Measurements from ENCODE around the gene ZFP91. TPM values are rescaled to one million over a fixed set of nuclear protein-coding genes. Genes with fewer than 3 reads are reported as not detected.

ZFP91 gene
- total RNA-seq, 1 experiment from 2014 or later, result 80.4 TPM

GRCh38 chr11:58632510-58632909 lies 53.6 kb downstream of the ZFP91 start:
- Histone ChIP-seq H3K36me3 (ENCODE audit: control insufficient read depth, insufficient read depth, low read length) (0 out of 2 replicates have a peak, but pooled peaks cover under 1% of the 10 kb centered on the region), H3K9me3 (ENCODE audit: control insufficient read depth, insufficient read depth, low read depth, low read length) (no peaks in the 10 kb centered on the region), H3K4me1 (ENCODE audit: control insufficient read depth, insufficient read depth, low read length) (no peaks in the 10 kb centered on the region), H3K4me3 (ENCODE audit: low read depth in 2 of 2, low read length in 2 of 2) (no peak overlapping the region), H3K27me3 (ENCODE audit: control insufficient read depth, insufficient read depth, low read length) (no peaks in the 10 kb centered on the region), H3K27ac (ENCODE audit: low read length) (no peak overlapping the region)
- DNase-seq (ENCODE audit: low read depth, low spot score) (no peak), ATAC-seq (no peak)
- TF ChIP-seq POLR2AphosphoS5 (IDR thresholded peaks at IDR 0.05; ENCODE audit: low read depth, low read length), result no peak
- no peak for TF ChIP-seq TCF7L2 (IDR thresholded peaks at IDR 0.05; ENCODE audit: low read depth, low read length)
- no peak for TF ChIP-seq REST (IDR thresholded peaks at IDR 0.05; ENCODE audit: insufficient read depth in 1 of 2, low read depth in 2 of 2, low read length in 1 of 2)
- no peak for TF ChIP-seq SIN3A (IDR thresholded peaks at IDR 0.05; ENCODE audit: borderline replicate concordance, insufficient read depth, low read depth, low read length)
- no peak for TF ChIP-seq CTCF (IDR thresholded peaks at IDR 0.05)
- no TSS peak for BruUV-seq (replicated peaks)
- in situ Hi-C loops (cut with HindIII; ENCODE audit: low pct_unique_long_range_greater_than_20kb, low sequenced_read_pairs), result no loop called here
- POLR2A ChIA-PET, result no interaction called here
- CTCF ChIA-PET, result no interaction called here
- intact Hi-C loops (cut with micrococcal nuclease; ENCODE audit: unreplicated experiment), result no loop called here

DNA sequence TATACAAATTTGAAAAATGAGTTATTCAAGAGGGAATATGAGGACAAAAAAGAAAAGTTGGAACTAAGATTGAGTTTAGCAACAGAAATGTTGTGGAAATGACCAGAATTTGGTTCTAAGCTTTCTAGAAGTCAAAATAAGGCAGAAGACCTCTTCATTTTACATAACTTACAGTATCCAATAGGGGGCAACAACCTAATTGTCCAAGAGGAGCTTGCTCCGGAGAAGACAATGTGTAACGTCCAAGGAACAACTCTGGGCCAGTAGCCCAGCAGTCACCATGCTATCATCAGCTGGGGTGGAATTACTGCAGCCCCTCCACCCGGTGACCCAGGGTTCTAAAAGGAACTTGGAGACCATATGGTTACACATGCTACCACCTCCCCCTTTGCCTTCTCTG lies 57.7 kb downstream of the ZFP91 start:
- BruUV-seq (replicated peaks), result no TSS peak
- Histone ChIP-seq H3K36me3 (ENCODE audit: control insufficient read depth, insufficient read depth, low read length) (no peaks in the 10 kb centered on the region), H3K9me3 (ENCODE audit: control insufficient read depth, insufficient read depth, low read depth, low read length) (no peaks in the 10 kb centered on the region), H3K27ac (ENCODE audit: low read length) (no peak overlapping the region), H3K27me3 (ENCODE audit: control insufficient read depth, insufficient read depth, low read length) (no peaks in the 10 kb centered on the region), H3K4me1 (ENCODE audit: control insufficient read depth, insufficient read depth, low read length) (no peaks in the 10 kb centered on the region), H3K4me3 (ENCODE audit: low read depth in 2 of 2, low read length in 2 of 2) (no peak overlapping the region)
- POLR2A ChIA-PET, result no interaction called here
- TF ChIP-seq TCF7L2 (IDR thresholded peaks at IDR 0.05; ENCODE audit: low read depth, low read length), result no peak
- TF ChIP-seq REST (IDR thresholded peaks at IDR 0.05; ENCODE audit: insufficient read depth in 1 of 2, low read depth in 2 of 2, low read length in 1 of 2), result no peak
- TF ChIP-seq CTCF (IDR thresholded peaks at IDR 0.05), result no peak
- TF ChIP-seq POLR2AphosphoS5 (IDR thresholded peaks at IDR 0.05; ENCODE audit: low read depth, low read length), result no peak
- no peak for TF ChIP-seq SIN3A (IDR thresholded peaks at IDR 0.05; ENCODE audit: borderline replicate concordance, insufficient read depth, low read depth, low read length)
- ATAC-seq (no peak), DNase-seq (ENCODE audit: low read depth, low spot score) (no peak)
- intact Hi-C loops (cut with micrococcal nuclease; ENCODE audit: unreplicated experiment) (no loop called here), in situ Hi-C loops (cut with HindIII; ENCODE audit: low pct_unique_long_range_greater_than_20kb, low sequenced_read_pairs) (no loop called here)
- CTCF ChIA-PET, result no interaction called here

Data from Panc1 (cell line).